Duodenal mucosa (tissue), 2 donors: ENCODE data around the gene TPSAB1.

Source experiments
- H3K27ac ChIP-seq: one replicate; pipeline ENCODE4 v1.7.0; 2013; ENCODE audit warnings: low read depth, low read length
- H3K27me3 ChIP-seq, 2 donors: one replicate each; pipeline ENCODE4 v1.7.0; 2013; ENCODE audit warnings: low read length in 2 of 2, control low read depth in 1 of 2; ENCODE audit not compliant: insufficient read depth in 2 of 2, control insufficient read depth in 1 of 2
- H3K36me3 ChIP-seq, 2 donors: one replicate each; pipeline ENCODE4 v1.7.0; 2013; ENCODE audit warnings: low read length in 2 of 2, control low read depth in 1 of 2; ENCODE audit not compliant: insufficient read depth in 2 of 2, control insufficient read depth in 1 of 2
- H3K4me1 ChIP-seq, 2 donors: one replicate each; pipeline ENCODE4 v1.7.0; 2013; ENCODE audit warnings: low read length in 2 of 2, control low read depth in 1 of 2; ENCODE audit not compliant: insufficient read depth in 2 of 2, control insufficient read depth in 1 of 2
- H3K4me3 ChIP-seq, 2 donors: one replicate each; pipeline ENCODE4 v1.7.0; 2013; ENCODE audit warnings: low read length in 2 of 2, low read depth in 1 of 2
- H3K9ac ChIP-seq, 2 donors: one replicate each; pipeline ENCODE4 v1.7.0; 2013; ENCODE audit warnings: low read length in 2 of 2, low read depth in 1 of 2
- H3K9me3 ChIP-seq, 2 donors: one replicate each; pipeline ENCODE4 v1.7.0; 2013; ENCODE audit warnings: low read length in 2 of 2, control low read depth in 1 of 2; ENCODE audit not compliant: control insufficient read depth in 1 of 2

The TPSAB1 gene

DNA sequence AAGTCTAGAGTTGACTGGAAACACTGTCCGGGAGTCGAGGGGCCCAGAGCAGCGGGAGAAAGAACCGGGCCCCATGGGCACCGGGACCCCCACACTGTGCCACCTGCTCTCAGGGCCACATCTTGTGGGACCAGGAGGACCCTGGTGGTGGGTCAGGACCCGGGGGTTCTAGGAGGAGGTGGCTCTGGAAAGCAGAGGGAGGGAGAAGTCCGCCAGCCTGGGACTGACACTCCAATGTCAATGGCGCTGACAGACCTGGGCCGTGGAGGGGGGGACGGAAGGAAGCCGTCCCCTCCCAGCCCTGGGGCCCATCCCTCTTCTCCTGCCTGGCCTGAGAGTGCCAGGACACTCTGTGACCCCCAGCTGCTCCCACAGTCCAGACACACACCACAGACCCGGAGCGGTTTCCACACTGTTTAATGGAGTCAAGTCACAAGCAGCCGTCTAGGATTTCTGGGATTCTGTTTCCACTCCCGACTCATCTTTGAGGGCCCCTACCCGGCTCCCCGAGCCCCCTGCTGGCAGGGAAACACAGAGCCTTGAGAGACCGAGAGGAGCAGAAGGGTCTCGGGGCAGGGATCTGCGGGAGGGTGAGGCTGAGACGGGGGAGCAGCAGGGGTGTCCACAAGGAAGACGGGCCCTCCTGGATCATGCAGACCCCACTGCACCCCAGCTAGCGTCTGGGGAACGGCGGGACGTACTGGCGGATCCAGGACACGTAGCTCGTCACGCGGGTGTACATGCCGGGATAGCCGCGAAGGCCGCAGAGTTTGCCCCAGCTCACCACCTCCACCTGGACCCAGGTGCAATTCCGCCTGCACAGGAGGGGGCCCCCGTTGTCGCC lies 45.4 kb downstream of the TPSAB1 start:
- Histone ChIP-seq H3K27ac (no peak overlapping the region), H3K27me3 (peaks cover 20 to 31% of the 10 kb centered on the region in 2 donors), H3K4me1 (peaks cover 0 to 8% of the 10 kb centered on the region in 2 donors), H3K36me3 (no peaks in the 10 kb centered on the region), H3K9me3 (no peaks in the 10 kb centered on the region), H3K9ac (no peak overlapping the region), H3K4me3 (no peak overlapping the region)

- no peaks in the 10 kb centered on the region for H3K9me3 ChIP-seq
- H3K4me3 ChIP-seq: no peak overlapping the region
- H3K9ac ChIP-seq: no peak overlapping the region
- H3K36me3 ChIP-seq: no peaks in the 10 kb centered on the region
- H3K27ac ChIP-seq: no peak overlapping the region
- H3K4me1 ChIP-seq: peaks cover 0 to 15% of the 10 kb centered on the region in 2 donors
- H3K27me3 ChIP-seq: peaks cover 20 to 31% of the 10 kb centered on the region in 2 donors
These were observed 46.1 kb downstream of the TPSAB1 start for GRCh38 chr16:1286513-1287094.

DNA sequence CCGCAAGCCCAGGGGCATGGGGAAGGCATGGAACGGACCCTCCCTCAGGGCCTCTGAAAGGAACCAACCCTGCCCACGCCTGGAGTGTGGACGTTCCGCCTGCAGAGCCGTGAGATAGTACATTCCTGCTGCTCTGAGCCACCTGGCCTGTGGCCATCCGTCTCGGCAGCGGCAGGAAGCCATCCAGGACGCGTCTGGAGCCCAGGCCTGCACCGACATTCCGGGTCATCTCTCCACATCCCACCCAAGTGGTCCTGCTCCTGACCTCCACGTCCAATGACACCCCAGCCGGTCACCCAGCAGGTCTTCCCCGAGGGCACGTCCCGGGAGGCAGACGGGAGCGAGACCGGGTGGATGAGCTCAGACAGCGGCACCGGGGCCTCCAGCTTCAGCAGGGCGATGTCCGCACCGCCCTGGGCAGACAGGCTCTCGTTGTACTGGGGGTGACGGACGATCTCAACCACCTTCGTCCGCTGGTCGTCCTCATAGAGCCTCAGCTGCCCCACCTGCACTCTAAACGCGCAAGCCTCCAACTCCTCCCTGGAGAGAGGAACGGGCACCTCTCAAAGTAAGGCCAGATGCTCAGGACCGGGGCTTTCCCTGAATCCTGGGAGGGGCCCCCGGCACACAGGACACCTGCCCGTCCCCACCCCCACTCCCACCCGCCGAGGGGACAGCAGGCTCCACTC lies 47.6 kb downstream of the TPSAB1 start:
- peaks cover 20 to 30% of the 10 kb centered on the region in 2 donors for H3K27me3 ChIP-seq
- no peaks in the 10 kb centered on the region for H3K9me3 ChIP-seq
- no peak overlapping the region for H3K27ac ChIP-seq
- peaks cover 0 to 15% of the 10 kb centered on the region in 2 donors for H3K4me1 ChIP-seq
- no peak overlapping the region for H3K9ac ChIP-seq
- H3K36me3 ChIP-seq: no peaks in the 10 kb centered on the region
- H3K4me3 ChIP-seq: no peak overlapping the region

GRCh38 chr16:1288813-1289476 lies 48.4 kb downstream of the TPSAB1 start:
- Histone ChIP-seq H3K36me3 (no peaks in the 10 kb centered on the region), H3K4me1 (peaks cover 0 to 15% of the 10 kb centered on the region in 2 donors), H3K27me3 (peaks cover 20 to 30% of the 10 kb centered on the region in 2 donors), H3K27ac (no peak overlapping the region), H3K4me3 (no peak overlapping the region), H3K9ac (no peak overlapping the region), H3K9me3 (no peaks in the 10 kb centered on the region)

- H3K36me3 ChIP-seq: no peaks in the 10 kb centered on the region
- peaks cover 20 to 30% of the 10 kb centered on the region in 2 donors for H3K27me3 ChIP-seq
- H3K9ac ChIP-seq: no peak overlapping the region
These were observed 49.0 kb downstream of the TPSAB1 start for GRCh38 chr16:1289477-1289866.

GRCh38 chr16:1290063-1290501 lies 49.6 kb downstream of the TPSAB1 start:
- H3K4me1 ChIP-seq: peaks cover 0 to 15% of the 10 kb centered on the region in 2 donors
- H3K36me3 ChIP-seq: no peaks in the 10 kb centered on the region
- H3K27me3 ChIP-seq: peaks cover 20 to 30% of the 10 kb centered on the region in 2 donors

More at GRCh38 chr16:1289477-1289866, 49.0 kb downstream of the TPSAB1 start:
- no peak overlapping the region for H3K27ac ChIP-seq
- H3K4me3 ChIP-seq: no peak overlapping the region
- peaks cover 0 to 15% of the 10 kb centered on the region in 2 donors for H3K4me1 ChIP-seq
- H3K9me3 ChIP-seq: no peaks in the 10 kb centered on the region

DNA sequence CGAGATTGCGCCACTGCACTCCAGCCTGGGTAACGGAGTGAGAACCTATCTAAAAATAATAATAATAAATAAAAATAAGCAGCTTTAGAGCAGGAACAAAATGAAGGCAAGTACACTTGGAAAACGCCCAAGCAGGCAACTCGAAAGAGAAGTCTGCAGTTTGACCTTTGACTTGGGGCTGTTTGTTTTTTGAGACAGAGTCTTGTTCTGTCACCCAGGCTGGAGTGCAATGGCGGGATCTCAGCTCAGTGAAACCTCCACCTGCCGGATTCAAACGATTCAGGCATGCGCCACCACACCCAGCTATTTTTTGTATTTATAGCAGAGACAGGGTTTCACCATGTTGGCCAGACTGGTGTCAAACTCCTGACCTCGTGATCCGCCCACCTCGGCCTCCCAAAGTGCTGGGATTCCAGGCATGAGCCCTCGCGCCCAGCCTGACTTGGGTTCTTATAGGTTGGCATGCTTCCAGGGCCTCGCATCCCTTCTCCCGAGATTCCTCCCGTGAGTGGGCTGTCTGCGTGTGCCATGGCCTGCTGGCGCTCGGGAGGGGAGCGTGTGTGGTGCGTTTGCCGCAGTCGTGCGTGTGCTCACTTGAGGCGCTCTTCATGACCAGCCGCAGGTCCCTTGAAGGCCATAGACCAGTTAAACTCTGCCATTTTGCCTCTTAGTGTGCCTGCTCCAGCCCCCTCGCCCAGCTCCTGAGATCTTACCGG lies 50.5 kb downstream of the TPSAB1 start:
- H3K36me3 ChIP-seq: no peaks in the 10 kb centered on the region
- no peak overlapping the region for H3K27ac ChIP-seq
- H3K9me3 ChIP-seq: no peaks in the 10 kb centered on the region

More at GRCh38 chr16:1290063-1290501, 49.6 kb downstream of the TPSAB1 start:
- Histone ChIP-seq H3K9me3 (no peaks in the 10 kb centered on the region), H3K9ac (no peak overlapping the region), H3K27ac (no peak overlapping the region), H3K4me3 (no peak overlapping the region)

DNA sequence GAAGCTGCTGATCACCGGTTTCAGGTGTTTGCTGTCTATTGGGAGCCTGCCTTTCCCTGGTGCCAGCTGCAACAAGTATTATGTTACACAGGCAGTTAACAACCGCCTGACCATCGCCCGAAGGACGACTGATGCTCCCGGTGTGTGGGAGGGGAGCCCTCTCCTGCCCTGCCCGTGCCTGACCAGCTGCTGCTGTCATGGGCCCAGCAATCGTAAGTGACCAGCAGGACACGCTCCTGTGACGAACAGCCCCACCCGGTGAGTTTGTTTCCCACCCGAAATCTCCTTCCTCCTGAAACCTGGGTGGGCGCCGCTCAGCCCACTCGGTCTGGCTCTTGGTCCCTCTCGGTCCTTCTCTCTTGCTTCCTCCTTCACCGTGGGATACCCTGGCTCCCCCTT lies 51.1 kb downstream of the TPSAB1 start:
- Histone ChIP-seq H3K27me3 (peaks cover 20 to 30% of the 10 kb centered on the region in 2 donors), H3K27ac (no peak overlapping the region), H3K9me3 (no peaks in the 10 kb centered on the region), H3K9ac (no peak overlapping the region), H3K4me1 (peaks cover 0 to 15% of the 10 kb centered on the region in 2 donors), H3K4me3 (no peak overlapping the region), H3K36me3 (no peaks in the 10 kb centered on the region)

More for the DNA sequence above, 50.5 kb downstream of the TPSAB1 start:
- Histone ChIP-seq H3K27me3 (peaks cover 20 to 30% of the 10 kb centered on the region in 2 donors), H3K9ac (no peak overlapping the region), H3K4me1 (peaks cover 0 to 15% of the 10 kb centered on the region in 2 donors), H3K4me3 (no peak overlapping the region)
